A549 (cell line): ENCODE measurements around the gene CADPS2.

Source experiments
- BHLHE40 ChIP-seq: IDR thresholded peaks from 2 replicates; pipeline ENCODE4 v1.6.1; 2012; ENCODE audit warnings: low read depth, low read length, inconsistent platforms
- CEBPB ChIP-seq, 2 experiments: fragments of >200 bp in 1 of 2; sonication (Bioruptor Twin) in 1 of 2; formaldehyde crosslinking in 1 of 2; IDR thresholded peaks; 2 replicates each; pipeline ENCODE4 v1.6.1; 2012 to 2016
- CTCF ChIP-seq: fragments of >200 bp; sonication (Bioruptor Twin); formaldehyde crosslinking; IDR thresholded peaks from 3 replicates; pipeline ENCODE4 v1.5.1; 2016
- EHF ChIP-seq: fragments of 250-450 bp; sonication (Bioruptor Pico); IDR thresholded peaks from 2 replicates; pipeline ENCODE4 v1.5.0; 2020; ENCODE audit warnings: mild to moderate bottlenecking
- EP300 ChIP-seq, 2 experiments: fragments of >200 bp; sonication (Bioruptor Twin); formaldehyde crosslinking; IDR thresholded peaks; 2 replicates in 1 of 2; 3 replicates in 1 of 2; pipeline ENCODE4 v1.6.1; 2016 to 2017
- ESRRA ChIP-seq: fragments of 150-350 bp; IDR thresholded peaks from 2 replicates; pipeline ENCODE4 v1.6.1; 2014; ENCODE audit warnings: mild to moderate bottlenecking, low read length, borderline replicate concordance
- JUN ChIP-seq, 2 experiments: fragments of >200 bp; sonication (Bioruptor Twin); formaldehyde crosslinking; IDR thresholded peaks; 2 replicates in 1 of 2; 3 replicates in 1 of 2; pipeline ENCODE4 v1.6.1; 2016 to 2017
- KDM1A ChIP-seq: fragments of 200-600 bp; sonication (generic); IDR thresholded peaks from 2 replicates; pipeline ENCODE4 v1.6.1; 2016; ENCODE audit warnings: low read depth, mild to moderate bottlenecking
- MAFK ChIP-seq: fragments of 450-650 bp; IDR thresholded peaks from 2 replicates; pipeline ENCODE4 v1.6.1; 2014; ENCODE audit not compliant: partially characterized antibody
- MAX ChIP-seq: IDR thresholded peaks from 2 replicates; pipeline ENCODE4 v1.6.1; 2012
- POLR2A ChIP-seq: IDR thresholded peaks from 2 replicates; pipeline ENCODE4 v1.6.1; 2012; ENCODE audit warnings: mild to moderate bottlenecking, low read length
- REST ChIP-seq: fragments of 200-600 bp; sonication (generic); IDR thresholded peaks from 2 replicates; pipeline ENCODE4 v1.6.1; 2016; ENCODE audit warnings: antibody characterized with exemption, mild to moderate bottlenecking, moderate library complexity
- SMC3 ChIP-seq: fragments of >200 bp; sonication (Bioruptor Twin); formaldehyde crosslinking; IDR thresholded peaks from 3 replicates; pipeline ENCODE4 v1.6.1; 2018; ENCODE audit warnings: inconsistent platforms

- no peak for TF ChIP-seq BHLHE40
- no peak for TF ChIP-seq CTCF
- TF ChIP-seq KDM1A, result no peak
- no peak for TF ChIP-seq SMC3
- no peak for TF ChIP-seq CEBPB (IDR thresholded peaks at IDR 0.05)
- TF ChIP-seq EP300 (IDR thresholded peaks at IDR 0.05), result no peak
- TF ChIP-seq POLR2A, result no peak
- TF ChIP-seq REST, result no peak
- no peak for TF ChIP-seq JUN (IDR thresholded peaks at IDR 0.05)
- TF ChIP-seq MAFK, result no peak
- TF ChIP-seq EHF, result no peak
- TF ChIP-seq MAX, result no peak
- TF ChIP-seq ESRRA, result no peak
Measured at GRCh38 chr7:122675011-122675410, 211.2 kb downstream of the CADPS2 start.
